Spleen (tissue), 11 donors: ENCODE data around the gene TMEM131L. TPM values are rescaled to one million over a fixed set of nuclear protein-coding genes. Genes with fewer than 3 reads are reported as not detected.

Source experiments
- DNase-seq: peaks from one replicate; pipeline ENCODE4 v3.0.0-alpha.2; 2020
- H3K27ac ChIP-seq, 8 donors: fragments of 200-600 bp; sonication (generic) in 7 of 8; 1 replicate in 4 of 8; 2 replicates in 4 of 8; pipeline versions ENCODE4 v1.5.0 to v1.8.0; 2016 to 2021; ENCODE audit warnings: inconsistent platforms in 4 of 8, mild to moderate bottlenecking in 4 of 8, moderate library complexity in 1 of 8
- H3K27me3 ChIP-seq, 7 donors: fragments of 200-600 bp; sonication (generic) in 6 of 7; replicated peaks in 1 of 7; 1 replicate in 4 of 7; 2 replicates in 3 of 7; pipeline versions ENCODE4 v1.5.0 to v1.8.0; 2016 to 2021; ENCODE audit warnings: inconsistent platforms in 3 of 7, mild to moderate bottlenecking in 1 of 7
- H3K36me3 ChIP-seq, 6 donors: fragments of 200-600 bp; sonication (generic) in 5 of 6; 1 replicate in 4 of 6; 2 replicates in 2 of 6; pipeline versions ENCODE4 v1.5.0 to v1.8.0; 2016 to 2021; ENCODE audit warnings: inconsistent platforms in 2 of 6
- H3K4me1 ChIP-seq, 6 donors: fragments of 200-600 bp; sonication (generic) in 5 of 6; 1 replicate in 3 of 6; 2 replicates in 3 of 6; pipeline versions ENCODE4 v1.5.0 to v1.8.0; 2016 to 2021; ENCODE audit warnings: inconsistent platforms in 3 of 6
- H3K4me3 ChIP-seq, 8 donors: fragments of 200-600 bp; sonication (generic) in 7 of 8; 1 replicate in 4 of 8; 2 replicates in 4 of 8; pipeline versions ENCODE4 v1.5.0 to v1.8.0; 2016 to 2021; ENCODE audit warnings: inconsistent platforms in 4 of 8, mild to moderate bottlenecking in 4 of 8, moderate library complexity in 2 of 8
- H3K9me3 ChIP-seq, 8 donors: fragments of 200-600 bp; sonication (generic) in 7 of 8; 1 replicate in 4 of 8; 2 replicates in 4 of 8; pipeline versions ENCODE4 v1.5.0 to v1.8.0; 2016 to 2021; ENCODE audit warnings: inconsistent platforms in 4 of 8
- POLR2A ChIP-seq, 3 donors: fragments of 450-650 bp; IDR thresholded peaks; one replicate each; pipeline ENCODE4 v1.5.1; 2017; ENCODE audit warnings: antibody characterized with exemption in 3 of 3, mild to moderate bottlenecking in 1 of 3
- POLR2AphosphoS5 ChIP-seq, 3 donors: sonication (generic); formaldehyde crosslinking; IDR thresholded peaks; one replicate each; pipeline ENCODE4 v1.5.1; 2017; ENCODE audit warnings: antibody characterized with exemption in 3 of 3
- WGBS, 5 donors: extraction: QIAGEN DNeasy Blood & Tissue Kit in 3 of 5; methylation state at CpG; one replicate each; pipeline versions ENCODE4 v1.1.5 to v1.1.7; 2013 to 2018; 5-methylcytosine and 5-hydroxymethylcytosine counted together
- intact Hi-C: fragments of 100-400 bp; cut with DNase I; formaldehyde crosslinking; loops from one replicate; pipeline ENCODE4 v1.15.0; 2023; ENCODE audit warnings: low total_unique reads
- polyA plus RNA-seq, 3 donors: library from polyadenylated mRNA; stranded (reverse); fragments of 200-250 nt; gene quantifications; one replicate each; pipeline ENCODE4 v1.2.1, GENCODE V29; 2013
- total RNA-seq, 7 donors: library from RNA; depleted of rRNA in 3 of 7; stranded (reverse); fragments of >200 nt in 3 of 7; fragmentation: NEBNext Ultra II Directional in 4 of 7; extraction: Animal tissue kit (Norgen Biotek cat#: 25700) in 4 of 7; gene quantifications; one replicate each; pipeline versions ENCODE4 v1.1.0 to v1.2.1, GENCODE V29; 2016 to 2021
- TF ChIP-seq, protein P1 (sequence below), 11 experiments: fragments of 200-600 bp in 7 of 11; fragments of 450-650 bp in 4 of 11; sonication (generic) in 4 of 11; IDR thresholded peaks in 8 of 11; conservative IDR thresholded peaks in 3 of 11; 1 replicate in 7 of 11; 2 replicates in 4 of 11; pipeline versions ENCODE4 v1.4.0 to v1.8.0; 2016 to 2021; ENCODE audit warnings: antibody characterized with exemption in 11 of 11, inconsistent platforms in 4 of 11, mild to moderate bottlenecking in 1 of 11
- donor health status: healthy with polysubstance abuse.
- donor health status: DM: no; HTN: no; CAD: no; lungs with moderate emphysema.
- donor health status: DM: no; HTN: no; CAD: no.
- donor health status: Bipolar disorder and iron deficiency.
- donor health status: healthy.
- donor health status: DM: no; HTN: no; CAD: no.
- donor health status: DM: yes; HTN: yes; CAD: no.

The TMEM131L gene
- total and polyA plus RNA-seq, 10 donors = 20.9 to 105 (median 80.1) TPM

DNA sequence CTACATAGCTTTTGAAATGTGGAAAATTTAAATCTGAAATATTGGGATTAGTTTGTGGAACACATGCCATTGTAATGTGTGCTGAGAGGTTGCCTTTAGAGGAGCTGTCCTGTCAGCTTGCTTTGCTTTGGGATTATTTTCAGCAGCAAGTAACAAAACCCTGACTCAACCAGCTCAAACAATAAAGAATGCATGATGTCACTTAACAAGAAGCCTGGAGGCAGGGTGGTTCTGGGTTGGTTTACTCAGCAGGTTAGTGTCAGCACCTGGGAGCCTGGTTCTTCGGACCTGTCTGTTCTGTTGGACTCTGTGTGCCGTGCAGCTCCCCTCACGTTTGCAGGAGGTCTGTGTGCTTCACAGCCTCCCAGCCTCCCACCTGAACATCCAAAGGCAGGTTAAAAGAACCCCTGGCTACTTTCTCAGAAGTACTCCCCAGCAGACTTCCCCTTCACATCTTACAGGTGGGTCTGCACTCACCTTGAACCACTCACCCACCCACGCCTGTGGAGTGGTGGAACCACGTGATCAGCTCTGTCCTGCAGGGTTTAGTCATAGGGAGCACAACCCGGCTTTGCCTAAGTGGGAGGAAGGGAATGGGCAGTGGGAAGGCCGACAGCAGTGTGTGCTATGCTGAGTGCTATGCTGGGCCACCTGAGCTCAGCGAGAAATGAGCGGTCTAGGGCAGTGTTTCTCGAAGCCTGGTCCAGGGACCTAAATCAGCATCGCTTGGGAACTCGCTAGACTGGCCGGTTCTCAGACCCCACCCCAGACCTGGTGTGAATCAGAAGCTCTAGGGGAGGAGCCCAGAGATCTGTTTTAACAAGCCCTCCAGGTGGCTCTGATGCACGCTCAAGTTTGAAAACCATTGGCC lies 20.4 kb downstream of the TMEM131L start:
- peak in 2 of 3 donors; percentile 16 to 17 for TF ChIP-seq POLR2AphosphoS5 (IDR thresholded peaks at IDR 0.05)
- no peak for TF ChIP-seq POLR2A (IDR thresholded peaks at IDR 0.05)
- TF ChIP-seq, protein P1, sequence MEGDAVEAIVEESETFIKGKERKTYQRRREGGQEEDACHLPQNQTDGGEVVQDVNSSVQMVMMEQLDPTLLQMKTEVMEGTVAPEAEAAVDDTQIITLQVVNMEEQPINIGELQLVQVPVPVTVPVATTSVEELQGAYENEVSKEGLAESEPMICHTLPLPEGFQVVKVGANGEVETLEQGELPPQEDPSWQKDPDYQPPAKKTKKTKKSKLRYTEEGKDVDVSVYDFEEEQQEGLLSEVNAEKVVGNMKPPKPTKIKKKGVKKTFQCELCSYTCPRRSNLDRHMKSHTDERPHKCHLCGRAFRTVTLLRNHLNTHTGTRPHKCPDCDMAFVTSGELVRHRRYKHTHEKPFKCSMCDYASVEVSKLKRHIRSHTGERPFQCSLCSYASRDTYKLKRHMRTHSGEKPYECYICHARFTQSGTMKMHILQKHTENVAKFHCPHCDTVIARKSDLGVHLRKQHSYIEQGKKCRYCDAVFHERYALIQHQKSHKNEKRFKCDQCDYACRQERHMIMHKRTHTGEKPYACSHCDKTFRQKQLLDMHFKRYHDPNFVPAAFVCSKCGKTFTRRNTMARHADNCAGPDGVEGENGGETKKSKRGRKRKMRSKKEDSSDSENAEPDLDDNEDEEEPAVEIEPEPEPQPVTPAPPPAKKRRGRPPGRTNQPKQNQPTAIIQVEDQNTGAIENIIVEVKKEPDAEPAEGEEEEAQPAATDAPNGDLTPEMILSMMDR (IDR thresholded peaks at IDR 0.05 in 8 of 11, conservative IDR thresholded peaks at IDR 0.05 in 3 of 11) = no peak
- 57 to 75% (median 69%) methylated on average over 14 of the region's 14 CpGs for WGBS, 5 donors
- H3K4me3 ChIP-seq = peak overlapping the region in 1 of 8 donors; percentile 62

GRCh38 chr4:153488006-153488891 lies 22.1 kb downstream of the TMEM131L start:
- TF ChIP-seq POLR2AphosphoS5 (IDR thresholded peaks at IDR 0.05) = peak; percentile 51 to 82 (median 79)
- TF ChIP-seq, protein P1 (IDR thresholded peaks at IDR 0.05 in 8 of 11, conservative IDR thresholded peaks at IDR 0.05 in 3 of 11) = no peak
- Histone ChIP-seq H3K4me3 (peak overlapping the region; percentile 7 to 62 (median 30)), H3K9me3 (no peaks in the 10 kb centered on the region), H3K27ac (peak overlapping the region; percentile 76 to 91 (median 88)), H3K4me1 (peaks cover 70 to 99% (median 95%) of the 10 kb centered on the region in 6 donors), H3K36me3 (peaks cover 0 to 14% (median 0%) of the 10 kb centered on the region in 6 donors), H3K27me3 (no peaks in the 10 kb centered on the region)
- intact Hi-C loops = loop anchor here (10.0 kb wide), 1 partner anchor 53 kb away; no protein-coding TSS in a partner anchor
- WGBS, 5 donors = 1 to 2% (median 2%) methylated on average over 23 to 24 of the region's 24 CpGs
- peak; percentile 89 for DNase-seq

More for the DNA sequence above, 20.4 kb downstream of the TMEM131L start:
- intact Hi-C loops = loop anchor here (10.0 kb wide), 1 partner anchor 52 kb away; no protein-coding TSS in a partner anchor
- no peak for DNase-seq
- Histone ChIP-seq H3K27me3 (no peaks in the 10 kb centered on the region), H3K4me1 (peaks cover 73 to 99% (median 96%) of the 10 kb centered on the region in 6 donors), H3K9me3 (no peaks in the 10 kb centered on the region), H3K36me3 (peaks cover 0 to 13% (median 0%) of the 10 kb centered on the region in 6 donors), H3K27ac (peak overlapping the region; percentile 30 to 91 (median 88))

- TF ChIP-seq, protein P1 (IDR thresholded peaks at IDR 0.05 in 8 of 11, conservative IDR thresholded peaks at IDR 0.05 in 3 of 11) = no peak
- TF ChIP-seq POLR2AphosphoS5 (IDR thresholded peaks at IDR 0.05) (no peak), POLR2A (IDR thresholded peaks at IDR 0.05) (no peak)
- Histone ChIP-seq H3K27me3 (no peaks in the 10 kb centered on the region), H3K36me3 (peaks cover 0 to 20% (median 0%) of the 10 kb centered on the region in 6 donors), H3K9me3 (no peaks in the 10 kb centered on the region), H3K27ac (peak overlapping the region; percentile 76 to 91 (median 88)), H3K4me1 (peaks cover 68 to 100% (median 99%) of the 10 kb centered on the region in 6 donors), H3K4me3 (peak overlapping the region in 5 of 8 donors; percentile 30 to 62 (median 33))
- intact Hi-C loops = loop anchor here (10.0 kb wide), 1 partner anchor 55 kb away; no protein-coding TSS in a partner anchor
- DNase-seq = no peak
- 62 to 81% (median 69%) methylated on average over 7 of the region's 7 CpGs for WGBS, 5 donors
Observed at GRCh38 chr4:153489856-153490558, 23.8 kb downstream of the TMEM131L start.
